ENCODE data around the gene ACACA. TPM values are rescaled to one million over a fixed set of nuclear protein-coding genes. Genes with fewer than 3 reads are reported as not detected.

The ACACA gene
- total and polyA plus RNA-seq, 2 donors (not counting 3 experiments of a cell fraction or from before 2014, with no cell fraction given) = 55.3 to 124 TPM

- dilution Hi-C loops (cut with MboI; ENCODE audit: extremely low pct_ligation_motif_present, low sequenced_read_pairs) = loop anchor here (25.0 kb wide), 1 partner anchor 404 kb away; no protein-coding TSS in a partner anchor
- H3K4me3 ChIP-seq (replicated peaks in 1 of 3; ENCODE audit: insufficient read depth in 1 of 3, low read depth in 1 of 3, low read length in 3 of 3) = no peak overlapping the region
- no peak overlapping the region for H3K9ac ChIP-seq (replicated peaks; ENCODE audit: extremely low read depth, insufficient read depth, low read length)
- DNase-seq (ENCODE audit: low read depth, low spot score) (no peak), FAIRE-seq (no peak)
- no peaks in the 10 kb centered on the region for H3K9me1 ChIP-seq (replicated peaks; ENCODE audit: control insufficient read depth, extremely low read depth, insufficient read depth, low read length)
- TF ChIP-seq POLR2AphosphoS5 (IDR thresholded peaks at IDR 0.05; ENCODE audit: insufficient read depth, low read depth, low read length) = no peak
- TF ChIP-seq EZH2 (IDR thresholded peaks at IDR 0.05; ENCODE audit: borderline replicate concordance, low read depth, low read length, severe bottlenecking) = peak; percentile 18
- no peaks in the 10 kb centered on the region for H4K20me1 ChIP-seq (replicated peaks; ENCODE audit: control insufficient read depth, extremely low read depth, insufficient read depth, low read length)
- H3K4me2 ChIP-seq (ENCODE audit: insufficient read depth, low read length) = no peak overlapping the region
- H3K27me3 ChIP-seq (ENCODE audit: control insufficient read depth in 2 of 2, insufficient read depth in 2 of 2, low read length in 2 of 2) = peaks cover 16 to 26% of the 10 kb centered on the region in 2 experiments
- CTCF ChIA-PET = interaction anchor here (1.1 to 2.1 kb wide), 5 partner anchors 13 to 441 kb away, joined by 5 to 10 read pairs (median 7); no protein-coding TSS in a partner anchor
- peaks cover 3% of the 10 kb centered on the region for H3K4me1 ChIP-seq (ENCODE audit: control insufficient read depth, extremely low read depth, insufficient read depth, low read length)
- H3K79me2 ChIP-seq (ENCODE audit: control insufficient read depth, insufficient read depth, low read length) = no peaks in the 10 kb centered on the region
- H3K9me3 ChIP-seq (replicated peaks; ENCODE audit: control insufficient read depth, insufficient read depth, low read length) = no peaks in the 10 kb centered on the region
- H2AFZ ChIP-seq (ENCODE audit: low read depth, low read length) = no peak overlapping the region
- intact Hi-C loops (cut with micrococcal nuclease) = no loop called here
- H3K36me3 ChIP-seq (ENCODE audit: control insufficient read depth in 2 of 2, extremely low read depth in 1 of 2, insufficient read depth in 2 of 2, low read length in 2 of 2) = no peaks in the 10 kb centered on the region
- no peak overlapping the region for H3K27ac ChIP-seq (ENCODE audit: insufficient read depth, low read depth, low read length)
- POLR2A ChIA-PET = no interaction called here
- BruUV-seq (replicated peaks) = no TSS peak
Measured at GRCh38 chr17:37066322-37067255, 340.0 kb downstream of the ACACA start.

- H3K4me2 ChIP-seq (ENCODE audit: insufficient read depth, low read length) = no peak overlapping the region
- dilution Hi-C loops (cut with MboI; ENCODE audit: extremely low pct_ligation_motif_present, low sequenced_read_pairs) = loop anchor here (25.0 kb wide), 1 partner anchor 403 kb away; no protein-coding TSS in a partner anchor
- no peak overlapping the region for H3K27ac ChIP-seq (ENCODE audit: insufficient read depth, low read depth, low read length)
- no peaks in the 10 kb centered on the region for H3K9me1 ChIP-seq (replicated peaks; ENCODE audit: control insufficient read depth, extremely low read depth, insufficient read depth, low read length)
- no TSS peak for BruUV-seq (replicated peaks)
- no peak overlapping the region for H3K4me3 ChIP-seq (replicated peaks in 1 of 3; ENCODE audit: insufficient read depth in 1 of 3, low read depth in 1 of 3, low read length in 3 of 3)
- ChIA-PET CTCF (interaction anchor here (1.1 to 1.4 kb wide), 2 partner anchors 18 to 440 kb away, joined by 5 to 7 read pairs; no protein-coding TSS in a partner anchor), POLR2A (no interaction called here)
- FAIRE-seq (no peak), DNase-seq (ENCODE audit: low read depth, low spot score) (no peak)
- H3K36me3 ChIP-seq (ENCODE audit: control insufficient read depth in 2 of 2, extremely low read depth in 1 of 2, insufficient read depth in 2 of 2, low read length in 2 of 2) = no peaks in the 10 kb centered on the region
- no peak for TF ChIP-seq GATA2 (IDR thresholded peaks at IDR 0.05; ENCODE audit: insufficient read depth, insufficient read length, low read depth, low read length)
- TF ChIP-seq JUN (IDR thresholded peaks at IDR 0.05; ENCODE audit: borderline replicate concordance, insufficient read depth, insufficient read length, low read depth) = no peak
- TF ChIP-seq POLR2AphosphoS5 (IDR thresholded peaks at IDR 0.05; ENCODE audit: insufficient read depth, low read depth, low read length) = no peak
- no peak for TF ChIP-seq FOS (IDR thresholded peaks at IDR 0.05; ENCODE audit: borderline replicate concordance, insufficient read depth, low read length)
- peak; percentile 47 for TF ChIP-seq EZH2 (IDR thresholded peaks at IDR 0.05; ENCODE audit: borderline replicate concordance, low read depth, low read length, severe bottlenecking)
- H2AFZ ChIP-seq (ENCODE audit: low read depth, low read length) = no peak overlapping the region
- no peaks in the 10 kb centered on the region for H3K9me3 ChIP-seq (replicated peaks; ENCODE audit: control insufficient read depth, insufficient read depth, low read length)
- H3K9ac ChIP-seq (replicated peaks; ENCODE audit: extremely low read depth, insufficient read depth, low read length) = no peak overlapping the region
- H3K79me2 ChIP-seq (ENCODE audit: control insufficient read depth, insufficient read depth, low read length) = no peaks in the 10 kb centered on the region
- H3K27me3 ChIP-seq (ENCODE audit: control insufficient read depth in 2 of 2, insufficient read depth in 2 of 2, low read length in 2 of 2) = peaks cover 16 to 26% of the 10 kb centered on the region in 2 experiments
- H4K20me1 ChIP-seq (replicated peaks; ENCODE audit: control insufficient read depth, extremely low read depth, insufficient read depth, low read length) = no peaks in the 10 kb centered on the region
- peaks cover 3% of the 10 kb centered on the region for H3K4me1 ChIP-seq (ENCODE audit: control insufficient read depth, extremely low read depth, insufficient read depth, low read length)
- intact Hi-C loops (cut with micrococcal nuclease) = no loop called here
Measured at GRCh38 chr17:37065486-37066321, 340.9 kb downstream of the ACACA start.

All from endothelial cell of umbilical vein (primary cell).